Erythroblast (primary cell): ENCODE data around the gene TTC28.

Source experiments
- DNase-seq, 2 experiments: peaks; one replicate each; lab custom pipeline; 2025; lab: John Stamatoyannopoulos, UW
- GATA1 ChIP-seq: IDR thresholded peaks from 2 replicates; pipeline ENCODE4 v1.6.1; 2011; ENCODE audit warnings: low read depth, mild to moderate bottlenecking, control low read depth, low read length, moderate library complexity
- POLR2A ChIP-seq: IDR thresholded peaks from 2 replicates; pipeline ENCODE4 v1.6.1; 2011; ENCODE audit warnings: mild to moderate bottlenecking, low read length

The TTC28 gene

GRCh38 chr22:28155808-28156207 lies 523.8 kb downstream of the TTC28 start:
- DNase-seq = no peak
- TF ChIP-seq GATA1 (no peak), POLR2A (no peak)

GRCh38 chr22:28154861-28155260 lies 524.8 kb downstream of the TTC28 start:
- TF ChIP-seq POLR2A (no peak), GATA1 (no peak)
- no peak for DNase-seq

GRCh38 chr22:28151151-28151816 lies 528.4 kb downstream of the TTC28 start:
- no peak for DNase-seq
- TF ChIP-seq POLR2A = no peak
- no peak for TF ChIP-seq GATA1

- DNase-seq = no peak
- TF ChIP-seq GATA1 = no peak
- no peak for TF ChIP-seq POLR2A
Measured at GRCh38 chr22:28148816-28149465, 530.7 kb downstream of the TTC28 start.

- no peak for DNase-seq
- TF ChIP-seq POLR2A = no peak
- no peak for TF ChIP-seq GATA1
Measured at GRCh38 chr22:28147401-28147800, 532.2 kb downstream of the TTC28 start.

- no peak for DNase-seq
- TF ChIP-seq GATA1 (no peak), POLR2A (no peak)
Measured at GRCh38 chr22:28146401-28147314, 533.0 kb downstream of the TTC28 start.

- no peak for DNase-seq
- TF ChIP-seq GATA1 = no peak
- no peak for TF ChIP-seq POLR2A
Measured at GRCh38 chr22:28143961-28144745, 535.5 kb downstream of the TTC28 start.

- TF ChIP-seq GATA1 = no peak
- TF ChIP-seq POLR2A = no peak
- no peak for DNase-seq
Measured at GRCh38 chr22:28143241-28143865, 536.3 kb downstream of the TTC28 start.

GRCh38 chr22:28142361-28142961 lies 537.2 kb downstream of the TTC28 start:
- DNase-seq = no peak
- TF ChIP-seq GATA1 (no peak), POLR2A (no peak)

GRCh38 chr22:28141614-28142013 lies 538.0 kb downstream of the TTC28 start:
- no peak for DNase-seq
- TF ChIP-seq GATA1 (no peak), POLR2A (no peak)

GRCh38 chr22:28139961-28140360 lies 539.7 kb downstream of the TTC28 start:
- TF ChIP-seq GATA1 (no peak), POLR2A (no peak)
- DNase-seq = no peak

- DNase-seq = no peak
- TF ChIP-seq GATA1 (no peak), POLR2A (no peak)
Measured at GRCh38 chr22:28139516-28139915, 540.1 kb downstream of the TTC28 start.
